NCI-H774 (cell line): ENCODE measurements around the gene EMC6.
A peak's percentile ranks its signal among the peaks of the same experiment; 100 is the strongest.

Experiments
- DNase-seq: peaks from one replicate; lab custom pipeline; 2025; lab: John Stamatoyannopoulos, UW

Gene EMC6

GRCh38 chr17:3656353-3656752 lies 12.3 kb upstream of the EMC6 start:
- DNase-seq: no peak

DNA sequence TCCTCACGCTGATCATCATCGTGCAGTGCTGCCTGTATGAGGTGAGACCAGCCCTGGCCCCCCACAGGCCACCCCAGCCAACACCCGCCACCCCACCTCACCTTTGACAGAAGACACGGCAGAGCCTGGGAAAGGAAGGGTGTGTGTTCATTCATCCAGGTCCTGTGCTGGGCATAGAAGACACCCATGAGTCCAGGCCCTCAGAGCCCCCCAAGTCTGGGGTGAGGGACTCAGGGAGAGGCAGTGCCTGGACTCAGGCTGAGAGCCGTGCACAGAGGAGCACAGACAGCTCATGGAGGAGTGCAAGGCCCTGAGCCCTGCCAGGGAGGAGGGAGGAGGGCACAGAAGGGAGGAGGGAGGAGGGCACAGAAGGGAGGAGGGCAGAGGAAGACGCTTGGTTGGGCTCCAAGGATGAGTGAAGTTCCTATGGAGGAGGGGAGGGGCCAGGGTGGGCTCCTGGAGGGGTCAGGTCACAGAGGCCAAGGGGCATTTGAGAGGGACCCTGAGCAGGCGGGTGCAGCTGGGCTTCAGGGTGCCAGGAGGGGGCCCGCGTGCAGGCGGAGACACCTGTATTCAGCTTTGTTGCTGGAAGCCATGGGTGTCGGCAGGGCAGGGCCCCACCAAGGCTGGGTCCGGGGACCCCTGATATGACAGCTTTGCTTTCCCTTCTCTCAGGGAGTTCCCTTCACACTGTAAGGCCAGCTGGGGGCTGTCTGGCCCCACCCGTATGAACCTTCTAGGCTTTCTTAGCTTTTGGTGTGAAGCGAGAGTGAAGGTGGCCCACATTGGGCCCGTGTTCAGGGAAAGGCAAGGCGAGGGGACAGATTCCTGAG lies 11.6 kb upstream of the EMC6 start:
- no peak for DNase-seq

- no peak for DNase-seq
Observed at GRCh38 chr17:3657588-3657869, 11.1 kb upstream of the EMC6 start.

GRCh38 chr17:3657874-3658783 lies 10.5 kb upstream of the EMC6 start:
- DNase-seq: no peak

DNA sequence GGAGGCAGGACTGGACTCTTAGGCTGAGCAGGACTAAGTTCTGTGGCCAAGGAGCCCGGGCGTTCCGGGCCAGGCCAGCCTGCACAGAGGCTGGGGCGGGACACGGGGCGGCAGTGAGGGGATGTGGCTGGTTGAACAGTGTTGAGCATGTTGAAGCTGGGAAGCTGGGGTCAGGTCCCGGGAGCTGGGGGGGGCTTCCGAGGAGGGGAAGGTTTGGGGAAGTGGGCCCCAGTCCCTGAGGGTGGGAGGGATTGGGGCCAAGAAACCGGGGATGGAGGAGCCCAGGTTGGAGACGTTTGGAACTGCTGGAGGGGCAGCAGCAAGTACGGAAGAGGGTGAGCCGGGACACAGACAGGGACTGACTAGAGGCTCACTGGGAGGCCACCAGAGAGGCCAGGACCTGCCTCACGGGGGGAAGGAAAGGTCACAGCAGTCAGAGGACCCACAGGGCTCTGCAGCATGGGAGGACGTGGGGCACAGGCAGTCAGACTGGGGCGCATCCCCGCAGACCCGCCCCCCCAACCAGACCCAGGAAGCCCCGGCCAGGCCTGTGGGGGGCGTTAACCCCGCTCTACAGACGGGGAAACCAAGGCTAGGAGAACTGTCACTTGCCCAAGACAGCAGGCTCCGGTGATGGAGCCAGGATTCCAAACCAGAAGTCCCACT lies 9.7 kb upstream of the EMC6 start:
- no peak for DNase-seq

DNA sequence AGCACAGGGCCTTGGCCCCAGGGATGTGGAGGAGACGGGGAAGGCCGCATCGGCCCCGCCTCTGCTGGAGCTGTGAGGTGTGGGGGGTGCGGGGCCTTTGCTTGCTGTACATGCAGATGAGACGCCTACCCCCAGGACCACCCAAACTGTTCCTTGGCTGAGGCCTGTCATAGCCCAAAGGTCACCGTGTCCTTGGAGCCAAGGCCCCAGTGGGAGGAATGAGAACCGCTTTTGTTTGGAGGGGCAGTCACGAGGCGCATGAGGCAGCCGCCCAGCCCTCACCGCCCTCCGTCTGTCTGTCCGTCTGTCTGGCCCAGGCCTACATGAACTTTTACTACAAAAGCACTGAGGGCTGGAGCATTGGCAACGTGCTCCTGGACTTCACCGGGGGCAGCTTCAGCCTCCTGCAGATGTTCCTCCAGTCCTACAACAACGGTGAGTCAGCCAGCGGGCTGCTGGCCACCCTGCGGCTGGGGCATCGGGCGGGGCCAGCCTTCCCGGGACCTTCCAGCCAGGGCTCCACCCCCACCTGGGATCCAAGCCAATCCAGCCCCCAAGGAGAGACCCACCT lies 9.0 kb upstream of the EMC6 start:
- no peak for DNase-seq

- no peak for DNase-seq
Observed at GRCh38 chr17:3660311-3660891, 8.2 kb upstream of the EMC6 start.

- DNase-seq: no peak
Observed at GRCh38 chr17:3663102-3664011, 5.3 kb upstream of the EMC6 start.

- DNase-seq: no peak
Observed at GRCh38 chr17:3665834-3666233, 2.8 kb upstream of the EMC6 start.

GRCh38 chr17:3666516-3666915 lies 2.1 kb upstream of the EMC6 start:
- no peak for DNase-seq

GRCh38 chr17:3667366-3668278 lies 990 bp upstream of the EMC6 start:
- DNase-seq: peak; percentile 2

DNA sequence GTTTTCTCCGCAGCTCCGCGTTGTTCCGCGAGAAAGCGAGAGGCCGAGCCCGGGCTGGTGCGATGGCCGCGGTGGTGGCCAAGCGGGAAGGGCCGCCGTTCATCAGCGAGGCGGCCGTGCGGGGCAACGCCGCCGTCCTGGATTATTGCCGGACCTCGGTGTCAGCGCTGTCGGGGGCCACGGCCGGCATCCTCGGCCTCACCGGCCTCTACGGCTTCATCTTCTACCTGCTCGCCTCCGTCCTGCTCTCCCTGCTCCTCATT lies 404 bp downstream of the EMC6 start:
- no peak for DNase-seq

- no peak for DNase-seq
Observed at GRCh38 chr17:3669548-3669947, 936 bp downstream of the EMC6 start.

DNA sequence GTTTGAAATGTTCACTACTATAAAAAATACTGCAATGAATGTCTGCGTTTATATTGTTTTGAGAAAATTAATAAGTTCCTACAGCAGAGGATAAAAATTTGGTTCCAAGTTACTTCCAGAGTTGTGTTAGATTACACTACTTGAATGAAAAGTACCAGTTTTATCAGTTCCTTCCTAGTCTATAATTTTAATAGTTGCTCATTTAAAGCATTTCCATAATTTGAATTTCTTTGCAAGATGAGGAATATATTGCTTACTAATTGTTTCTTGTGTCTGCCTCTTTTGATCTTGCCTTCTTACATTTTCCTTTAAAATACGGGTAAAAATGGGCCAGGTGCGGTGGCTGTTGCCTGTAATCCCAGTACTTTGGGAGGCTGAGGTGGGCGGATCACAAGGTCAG lies 4.0 kb downstream of the EMC6 start:
- no peak for DNase-seq

DNA sequence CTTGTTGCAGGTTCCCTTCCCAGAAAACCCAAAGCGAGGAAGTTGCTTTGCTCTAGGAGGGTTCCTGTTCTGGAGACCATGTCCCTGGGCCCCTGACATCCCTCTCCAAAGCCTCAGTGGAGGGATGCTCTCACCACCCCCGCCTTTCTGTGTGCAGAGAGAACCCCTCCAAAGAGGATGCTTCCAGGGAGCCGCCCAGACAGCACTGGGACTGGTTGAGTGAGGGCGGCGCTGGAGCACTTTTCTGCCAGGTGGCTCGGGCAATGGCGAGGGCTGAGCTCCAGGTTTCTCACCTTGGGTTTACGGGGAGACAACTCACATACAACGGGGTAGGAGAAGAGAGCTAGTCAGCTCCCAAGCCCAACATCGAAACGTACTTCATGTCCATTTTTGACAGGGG lies 7.3 kb downstream of the EMC6 start:
- DNase-seq: no peak

DNA sequence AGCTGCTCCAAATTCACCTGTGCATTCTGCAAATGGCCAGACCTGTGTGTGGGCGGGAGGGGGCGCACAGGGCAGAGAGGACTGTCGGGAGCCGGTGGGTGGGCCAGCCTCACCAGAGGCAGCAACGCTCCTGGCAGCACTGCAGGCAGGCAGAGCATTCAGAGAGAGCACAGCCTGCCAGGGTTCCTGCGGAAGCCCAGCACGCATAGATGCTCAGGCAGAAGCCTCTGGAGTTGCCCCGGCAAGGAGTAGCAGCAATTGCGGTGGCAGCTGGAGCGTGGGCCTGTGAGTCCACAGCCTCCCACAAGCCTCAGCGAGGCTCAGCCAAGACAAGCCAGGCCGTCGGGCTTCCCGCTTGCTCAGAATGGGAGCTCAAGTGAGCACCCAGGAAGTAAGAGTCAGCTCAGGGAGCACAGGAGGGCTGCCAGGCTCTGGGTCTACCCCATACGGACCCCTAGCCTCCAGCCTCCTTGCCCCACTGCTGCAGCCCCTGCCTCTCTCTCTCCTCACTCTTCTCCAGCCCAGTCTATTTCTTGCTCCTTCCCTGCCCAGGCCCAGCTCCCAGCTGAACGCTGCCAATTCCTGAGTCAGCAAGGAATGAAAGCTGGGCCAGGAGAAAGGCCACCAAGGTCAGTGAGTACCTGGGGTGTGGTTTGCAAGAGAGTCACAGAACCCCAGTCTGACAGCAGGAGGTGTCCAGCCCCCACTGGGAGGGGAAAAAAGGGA lies 9.6 kb downstream of the EMC6 start:
- no peak for DNase-seq

DNA sequence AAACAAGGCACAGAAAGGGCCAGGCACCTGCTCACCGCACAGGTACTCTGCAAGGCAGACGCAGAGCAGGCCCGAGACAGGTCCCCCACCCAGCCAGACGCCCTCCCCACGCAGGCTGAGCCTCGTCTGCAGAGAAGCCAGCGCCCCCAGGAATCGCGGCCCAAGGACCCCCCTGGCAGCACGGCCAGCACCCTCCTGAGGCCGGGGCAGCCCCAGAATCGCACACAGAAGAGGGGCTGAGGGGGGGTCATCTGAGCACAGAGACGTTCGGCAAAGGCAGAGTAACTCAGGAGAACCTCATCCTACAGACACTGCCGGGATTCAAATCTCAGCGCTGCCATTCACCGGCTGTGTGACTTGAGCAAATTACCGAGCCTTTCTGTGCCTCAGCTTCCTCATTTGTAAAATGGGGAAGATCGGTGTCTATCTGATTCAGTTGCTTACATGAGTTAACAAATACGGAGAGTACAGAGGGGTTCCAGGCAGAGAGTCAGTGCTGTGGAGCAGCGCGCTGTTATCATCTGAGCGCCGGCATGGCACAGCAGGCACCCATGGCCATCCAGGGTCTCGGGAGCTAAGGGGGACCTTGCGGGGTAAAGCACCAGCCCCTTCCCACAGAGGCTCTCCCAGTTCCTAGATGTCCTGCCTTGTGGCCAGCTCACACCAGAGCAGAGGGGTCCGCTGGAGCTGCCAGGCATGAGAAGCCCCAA lies 10.4 kb downstream of the EMC6 start:
- DNase-seq: no peak

DNA sequence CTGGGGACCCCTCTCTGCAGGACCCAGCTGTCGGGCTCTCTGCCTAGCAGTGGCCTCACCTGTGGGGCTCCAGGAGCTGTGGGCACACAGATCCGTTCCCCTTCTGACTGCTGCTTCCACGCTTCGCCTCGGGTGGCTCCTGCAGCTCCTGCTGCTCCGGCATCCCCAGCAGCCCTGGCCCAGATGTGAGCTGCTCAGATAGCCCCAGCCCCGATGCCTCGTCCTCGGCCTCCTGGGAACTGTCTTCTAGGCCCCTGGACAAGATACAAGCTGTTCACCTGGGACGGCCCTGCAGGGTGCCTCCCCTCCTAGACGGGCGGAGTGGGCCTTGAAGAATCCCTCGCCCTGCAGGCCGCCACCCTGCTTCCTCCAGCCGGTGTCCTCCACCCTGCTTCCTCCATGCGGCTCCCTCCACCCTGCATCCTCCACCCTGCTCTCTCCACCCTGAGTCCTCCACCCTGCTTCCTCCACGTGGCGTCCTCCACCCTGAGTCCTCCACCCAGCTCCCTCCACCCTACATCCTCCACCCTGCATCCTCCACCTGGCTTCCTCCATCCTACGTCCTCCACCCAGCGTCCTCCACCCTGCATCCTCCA lies 11.0 kb downstream of the EMC6 start:
- DNase-seq: no peak

- DNase-seq: no peak
Observed at GRCh38 chr17:3681057-3681456, 12.4 kb downstream of the EMC6 start.
